ENCODE measurements around the gene CREB3L4.

Gene CREB3L4

GRCh38 chr1:153958961-153959260, 8.8 kb upstream of the CREB3L4 start:
- Histone ChIP-seq H3K36me3 (ENCODE audit: control insufficient read depth in 2 of 2, insufficient read depth in 1 of 2, low read length in 2 of 2) (peaks cover 0 to 48% of the 10 kb centered on the region in 2 experiments; a peak in 2 of 3 replicates), H3K9me3 (ENCODE audit: control insufficient read depth, insufficient read depth, low read depth, low read length) (no peaks in the 10 kb centered on the region), H3K4me1 (ENCODE audit: control insufficient read depth, insufficient read depth, low read length) (peaks cover 13% of the 10 kb centered on the region; the same call in 1 of the 2 replicates), H3K27ac (ENCODE audit: extremely low read depth, low read depth, low read length) (peak overlapping the region; percentile 24; the same call in 1 of the 2 replicates), H3K4me3 (ENCODE audit: low read depth, low read length) (no peak overlapping the region)
- CTCF ChIA-PET = interaction anchor here (0.7 to 1.3 kb wide), 4 partner anchors 12 to 1939 kb away, joined by 3 to 4 read pairs (median 3); partner anchors contain the start of genes DENND4B and RAB13
- POLR2A ChIA-PET = interaction anchor here (0.6 to 2.0 kb wide), 13 partner anchors 8 to 366 kb away, joined by 3 to 32 read pairs (median 5); partner anchors contain the start of genes ATP8B2, CREB3L4, DENND4B and JTB
- no peak for TF ChIP-seq ZNF701 (tag by site-specific recombination; IDR thresholded peaks at IDR 0.05)
- TF ChIP-seq ZNF354C (tag by site-specific recombination; IDR thresholded peaks at IDR 0.05; ENCODE audit: borderline replicate concordance, low read depth) = no peak
- TF ChIP-seq SP3 (tag by site-specific recombination; IDR thresholded peaks at IDR 0.05) = no peak
- TF ChIP-seq, protein P1, sequence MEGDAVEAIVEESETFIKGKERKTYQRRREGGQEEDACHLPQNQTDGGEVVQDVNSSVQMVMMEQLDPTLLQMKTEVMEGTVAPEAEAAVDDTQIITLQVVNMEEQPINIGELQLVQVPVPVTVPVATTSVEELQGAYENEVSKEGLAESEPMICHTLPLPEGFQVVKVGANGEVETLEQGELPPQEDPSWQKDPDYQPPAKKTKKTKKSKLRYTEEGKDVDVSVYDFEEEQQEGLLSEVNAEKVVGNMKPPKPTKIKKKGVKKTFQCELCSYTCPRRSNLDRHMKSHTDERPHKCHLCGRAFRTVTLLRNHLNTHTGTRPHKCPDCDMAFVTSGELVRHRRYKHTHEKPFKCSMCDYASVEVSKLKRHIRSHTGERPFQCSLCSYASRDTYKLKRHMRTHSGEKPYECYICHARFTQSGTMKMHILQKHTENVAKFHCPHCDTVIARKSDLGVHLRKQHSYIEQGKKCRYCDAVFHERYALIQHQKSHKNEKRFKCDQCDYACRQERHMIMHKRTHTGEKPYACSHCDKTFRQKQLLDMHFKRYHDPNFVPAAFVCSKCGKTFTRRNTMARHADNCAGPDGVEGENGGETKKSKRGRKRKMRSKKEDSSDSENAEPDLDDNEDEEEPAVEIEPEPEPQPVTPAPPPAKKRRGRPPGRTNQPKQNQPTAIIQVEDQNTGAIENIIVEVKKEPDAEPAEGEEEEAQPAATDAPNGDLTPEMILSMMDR (tag by site-specific recombination; IDR thresholded peaks at IDR 0.05) = no peak
- TF ChIP-seq, protein P2, sequence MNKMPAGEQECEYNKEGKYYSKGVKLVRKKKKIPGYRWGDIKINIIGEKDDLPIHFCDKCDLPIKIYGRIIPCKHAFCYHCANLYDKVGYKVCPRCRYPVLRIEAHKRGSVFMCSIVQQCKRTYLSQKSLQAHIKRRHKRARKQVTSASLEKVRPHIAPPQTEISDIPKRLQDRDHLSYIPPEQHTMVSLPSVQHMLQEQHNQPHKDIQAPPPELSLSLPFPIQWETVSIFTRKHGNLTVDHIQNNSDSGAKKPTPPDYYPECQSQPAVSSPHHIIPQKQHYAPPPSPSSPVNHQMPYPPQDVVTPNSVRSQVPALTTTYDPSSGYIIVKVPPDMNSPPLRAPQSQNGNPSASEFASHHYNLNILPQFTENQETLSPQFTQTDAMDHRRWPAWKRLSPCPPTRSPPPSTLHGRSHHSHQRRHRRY (tag by site-specific recombination; IDR thresholded peaks at IDR 0.05) = no peak
- TF ChIP-seq ZNF664 (tag by site-specific recombination; IDR thresholded peaks at IDR 0.05) = no peak

GRCh38 chr1:153959454-153959853, 8.2 kb upstream of the CREB3L4 start:
- H3K36me3 ChIP-seq (ENCODE audit: control insufficient read depth in 2 of 2, insufficient read depth in 1 of 2, low read length in 2 of 2) = peaks cover 0 to 43% of the 10 kb centered on the region in 2 experiments; a peak in 2 of 3 replicates
- H3K4me1 ChIP-seq (ENCODE audit: control insufficient read depth, insufficient read depth, low read length) = peaks cover 13% of the 10 kb centered on the region; the same call in 1 of the 2 replicates
- no peak for TF ChIP-seq KLF7 (tag by site-specific recombination; IDR thresholded peaks at IDR 0.05; ENCODE audit: borderline replicate concordance)
- TF ChIP-seq, protein P3, sequence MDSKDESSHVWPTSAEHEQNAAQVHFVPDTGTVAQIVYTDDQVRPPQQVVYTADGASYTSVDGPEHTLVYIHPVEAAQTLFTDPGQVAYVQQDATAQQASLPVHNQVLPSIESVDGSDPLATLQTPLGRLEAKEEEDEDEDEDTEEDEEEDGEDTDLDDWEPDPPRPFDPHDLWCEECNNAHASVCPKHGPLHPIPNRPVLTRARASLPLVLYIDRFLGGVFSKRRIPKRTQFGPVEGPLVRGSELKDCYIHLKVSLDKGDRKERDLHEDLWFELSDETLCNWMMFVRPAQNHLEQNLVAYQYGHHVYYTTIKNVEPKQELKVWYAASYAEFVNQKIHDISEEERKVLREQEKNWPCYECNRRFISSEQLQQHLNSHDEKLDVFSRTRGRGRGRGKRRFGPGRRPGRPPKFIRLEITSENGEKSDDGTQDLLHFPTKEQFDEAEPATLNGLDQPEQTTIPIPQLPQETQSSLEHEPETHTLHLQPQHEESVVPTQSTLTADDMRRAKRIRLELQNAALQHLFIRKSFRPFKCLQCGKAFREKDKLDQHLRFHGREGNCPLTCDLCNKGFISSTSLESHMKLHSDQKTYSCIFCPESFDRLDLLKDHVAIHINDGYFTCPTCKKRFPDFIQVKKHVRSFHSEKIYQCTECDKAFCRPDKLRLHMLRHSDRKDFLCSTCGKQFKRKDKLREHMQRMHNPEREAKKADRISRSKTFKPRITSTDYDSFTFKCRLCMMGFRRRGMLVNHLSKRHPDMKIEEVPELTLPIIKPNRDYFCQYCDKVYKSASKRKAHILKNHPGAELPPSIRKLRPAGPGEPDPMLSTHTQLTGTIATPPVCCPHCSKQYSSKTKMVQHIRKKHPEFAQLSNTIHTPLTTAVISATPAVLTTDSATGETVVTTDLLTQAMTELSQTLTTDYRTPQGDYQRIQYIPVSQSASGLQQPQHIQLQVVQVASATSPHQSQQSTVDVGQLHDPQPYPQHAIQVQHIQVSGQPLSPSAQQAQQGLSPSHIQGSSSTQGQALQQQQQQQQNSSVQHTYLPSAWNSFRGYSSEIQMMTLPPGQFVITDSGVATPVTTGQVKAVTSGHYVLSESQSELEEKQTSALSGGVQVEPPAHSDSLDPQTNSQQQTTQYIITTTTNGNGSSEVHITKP (tag by site-specific recombination; IDR thresholded peaks at IDR 0.05) = peak; percentile 97
- TF ChIP-seq ZFP69B (tag by site-specific recombination; IDR thresholded peaks at IDR 0.05) = peak; percentile 22; the same call in 1 of the 2 replicates
- TF ChIP-seq ZNF560 (tag by site-specific recombination; IDR thresholded peaks at IDR 0.05; ENCODE audit: borderline replicate concordance) = no peak
- TF ChIP-seq ZBTB7A (tag by site-specific recombination; IDR thresholded peaks at IDR 0.05; ENCODE audit: low read depth) = no peak
- ChIA-PET CTCF (interaction anchor here (0.7 to 1.2 kb wide), 3 partner anchors 13 to 1939 kb away, joined by 3 to 4 read pairs (median 3); partner anchors contain the start of genes DENND4B and RAB13), POLR2A (interaction anchor here (1.3 to 2.0 kb wide), 6 partner anchors 8 to 31 kb away, joined by 4 to 32 read pairs (median 13); partner anchors contain the start of genes CREB3L4, DENND4B, JTB and RPS27)
- H3K4me3 ChIP-seq (ENCODE audit: low read depth, low read length) = no peak overlapping the region
- H3K27ac ChIP-seq (ENCODE audit: extremely low read depth, low read depth, low read length) = peak overlapping the region; percentile 24
- no peaks in the 10 kb centered on the region for H3K9me3 ChIP-seq (ENCODE audit: control insufficient read depth, insufficient read depth, low read depth, low read length)

GRCh38 chr1:153960206-153960605, 7.5 kb upstream of the CREB3L4 start:
- peaks cover 0 to 36% of the 10 kb centered on the region in 2 experiments; a peak in 2 of 3 replicates for H3K36me3 ChIP-seq (ENCODE audit: control insufficient read depth in 2 of 2, insufficient read depth in 1 of 2, low read length in 2 of 2)
- peaks cover 13% of the 10 kb centered on the region; the same call in 1 of the 2 replicates for H3K4me1 ChIP-seq (ENCODE audit: control insufficient read depth, insufficient read depth, low read length)
- ChIA-PET POLR2A (interaction anchor here (1.3 kb wide), 1 partner anchor 18 kb away, joined by 4 read pairs; the partner anchor contains the start of gene JTB), CTCF (interaction anchor here (0.7 kb wide), 2 partner anchors 8 to 26 kb away, joined by 3 to 4 read pairs; partner anchors contain the start of gene RAB13)
- H3K27ac ChIP-seq (ENCODE audit: extremely low read depth, low read depth, low read length) = no peak overlapping the region
- H3K4me3 ChIP-seq (ENCODE audit: low read depth, low read length) = no peak overlapping the region
- no peaks in the 10 kb centered on the region for H3K9me3 ChIP-seq (ENCODE audit: control insufficient read depth, insufficient read depth, low read depth, low read length)
- TF ChIP-seq FEZF1 (tag by site-specific recombination; IDR thresholded peaks at IDR 0.05) (no peak), ZBTB10 (tag by site-specific recombination; IDR thresholded peaks at IDR 0.05) (no peak), TRIM28 (IDR thresholded peaks at IDR 0.05; ENCODE audit: borderline replicate concordance, low read length) (no peak), HOXC10 (CRISPR knock-in tag; IDR thresholded peaks at IDR 0.05) (no peak), ZBTB21 (tag by site-specific recombination; IDR thresholded peaks at IDR 0.05) (no peak), KLF10 (tag by site-specific recombination; IDR thresholded peaks at IDR 0.05) (no peak), ZNF677 (tag by site-specific recombination; IDR thresholded peaks at IDR 0.05) (no peak), SETDB1 (IDR thresholded peaks at IDR 0.05; ENCODE audit: insufficient read length, low read length) (no peak), ZNF843 (tag by site-specific recombination; IDR thresholded peaks at IDR 0.05) (no peak), ZNF548 (tag by site-specific recombination; IDR thresholded peaks at IDR 0.05) (no peak)

Measured in HEK293 (cell line).